ENCODE measurements around the gene GAL. TPM values are rescaled to one million over a fixed set of nuclear protein-coding genes. Genes with fewer than 3 reads are reported as not detected.

The GAL gene
- polyA plus RNA-seq, 3 donors: 1.7 to 5.3 (median 1.7) TPM

GRCh38 chr11:68657021-68657780 is 27.1 kb upstream of the GAL start:
- WGBS, 3 donors: 89 to 96% (median 92%) methylated on average over 11 of the region's 11 CpGs
- H3K27ac ChIP-seq (ENCODE audit: low read depth, low read length): no peak overlapping the region

DNA sequence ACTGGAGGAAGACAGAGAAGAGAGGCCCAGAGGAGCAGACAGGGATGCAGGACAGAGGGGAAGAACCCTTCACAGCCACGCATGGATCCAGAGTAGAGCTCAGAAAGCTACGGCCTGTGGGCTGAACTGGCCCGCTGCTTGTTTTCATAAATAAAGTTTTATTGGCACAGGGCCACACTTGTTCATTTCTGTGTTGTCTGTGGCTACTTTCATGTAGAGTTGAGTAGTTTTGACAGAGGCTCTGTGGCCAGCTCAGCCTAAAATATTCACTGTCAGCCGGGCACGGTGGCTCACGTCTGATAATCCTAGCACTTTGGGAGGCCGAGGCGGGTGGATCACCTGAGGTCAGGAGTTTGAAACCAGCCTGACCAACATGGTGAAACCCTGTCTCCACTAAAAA is 26.2 kb upstream of the GAL start:
- H3K27ac ChIP-seq (ENCODE audit: low read depth, low read length): no peak overlapping the region
- 85 to 97% (median 96%) methylated on average over 8 of the region's 8 CpGs for WGBS, 3 donors

DNA sequence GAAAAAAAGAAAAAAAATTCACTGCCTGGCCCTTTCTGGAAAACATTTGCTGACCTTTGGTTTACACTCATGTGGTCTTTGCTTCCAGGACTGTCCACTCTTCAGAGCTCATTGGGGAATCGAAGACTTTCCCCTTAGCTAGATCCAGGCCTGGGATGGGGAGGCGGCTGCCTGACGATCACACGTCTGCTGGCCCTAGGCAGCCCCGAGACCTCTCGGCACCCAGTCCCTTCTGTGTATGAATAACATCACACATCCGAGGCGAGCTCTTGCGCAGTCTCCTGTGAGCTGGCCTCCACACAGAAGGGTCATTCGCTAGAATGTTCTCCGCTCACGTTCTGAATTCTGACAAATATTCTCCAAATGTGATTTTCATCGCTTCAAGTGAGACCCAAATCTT is 25.7 kb upstream of the GAL start:
- no peak overlapping the region for H3K27ac ChIP-seq (ENCODE audit: low read depth, low read length)
- 53 to 80% (median 67%) methylated on average over 13 of the region's 13 CpGs for WGBS, 3 donors

GRCh38 chr11:68659158-68659921 is 25.0 kb upstream of the GAL start:
- no peak overlapping the region for H3K27ac ChIP-seq (ENCODE audit: low read depth, low read length)
- 44 to 57% (median 55%) methylated on average over 22 of the region's 22 CpGs for WGBS, 3 donors

DNA sequence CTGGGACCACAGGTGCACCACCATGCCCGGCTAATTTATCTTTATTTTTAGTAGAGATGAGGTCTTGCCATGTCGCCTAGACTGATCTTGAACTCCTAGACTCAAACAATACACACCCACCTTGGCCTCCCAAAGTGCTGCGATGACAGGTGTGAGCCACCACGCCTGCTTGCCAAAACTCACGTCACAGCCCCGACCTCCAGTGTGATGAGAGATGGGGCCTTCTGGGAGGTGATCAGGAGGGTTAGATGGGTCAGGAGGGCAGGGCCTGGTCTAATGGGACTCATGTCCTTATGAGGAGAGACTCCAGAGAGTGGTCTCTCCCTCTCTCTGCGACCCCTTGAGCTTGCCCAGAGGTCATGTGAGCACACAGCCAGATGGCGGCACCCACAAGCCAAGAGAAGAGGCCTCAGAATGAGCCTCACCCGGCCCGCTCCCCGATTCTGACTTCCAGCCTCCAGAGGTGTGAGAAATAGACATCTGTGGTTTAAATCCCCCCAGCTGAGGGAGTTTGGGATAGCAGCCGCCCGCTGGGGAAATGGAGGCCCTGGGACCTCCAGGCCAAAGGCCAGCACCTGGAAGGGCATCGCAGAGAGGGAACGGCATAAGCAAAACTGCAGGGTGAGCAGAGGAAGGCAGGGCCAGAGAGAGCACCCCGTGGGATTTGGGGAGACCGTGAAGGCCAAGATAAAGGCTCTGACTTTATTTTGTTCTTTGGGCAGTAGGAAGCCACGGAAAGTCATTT is 24.1 kb upstream of the GAL start:
- 87 to 94% (median 92%) methylated on average over 18 of the region's 18 CpGs for WGBS, 3 donors
- no peak overlapping the region for H3K27ac ChIP-seq (ENCODE audit: low read depth, low read length)

- H3K27ac ChIP-seq (ENCODE audit: low read depth, low read length): no peak overlapping the region
- WGBS, 3 donors: 74 to 92% (median 81%) methylated on average over 15 of the region's 15 CpGs
Observed at GRCh38 chr11:68661014-68661413, 23.3 kb upstream of the GAL start.

- H3K27ac ChIP-seq (ENCODE audit: low read depth, low read length): no peak overlapping the region
- 76 to 79% (median 76%) methylated on average over 18 of the region's 18 CpGs for WGBS, 3 donors
Observed at GRCh38 chr11:68661697-68662603, 22.4 kb upstream of the GAL start.

- no peak overlapping the region for H3K27ac ChIP-seq (ENCODE audit: low read depth, low read length)
- 85 to 90% (median 85%) methylated on average over 18 of the region's 18 CpGs for WGBS, 3 donors
Observed at GRCh38 chr11:68663482-68664010, 20.8 kb upstream of the GAL start.

DNA sequence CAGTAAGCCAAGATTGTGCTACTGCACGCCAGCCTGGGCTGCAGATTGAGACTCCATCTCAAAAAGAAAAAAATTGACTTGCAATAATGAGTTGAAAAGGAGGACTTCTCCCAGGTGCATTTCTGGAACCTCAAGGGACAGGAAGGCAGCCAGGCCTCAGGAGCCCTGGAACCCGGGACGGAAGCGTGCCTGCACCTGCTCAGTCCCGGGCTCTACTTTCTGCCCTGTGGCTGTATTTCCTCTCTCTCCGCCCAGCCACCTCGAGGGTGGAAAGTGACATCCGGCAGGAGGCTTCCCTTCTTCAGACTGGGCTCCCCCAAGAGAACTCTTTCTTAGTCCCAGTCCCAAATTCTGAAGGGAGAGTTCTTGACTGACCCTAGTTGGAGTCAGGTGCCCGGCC is 20.2 kb upstream of the GAL start:
- 67 to 81% (median 81%) methylated on average over 9 of the region's 9 CpGs for WGBS, 3 donors
- no peak overlapping the region for H3K27ac ChIP-seq (ENCODE audit: low read depth, low read length)

DNA sequence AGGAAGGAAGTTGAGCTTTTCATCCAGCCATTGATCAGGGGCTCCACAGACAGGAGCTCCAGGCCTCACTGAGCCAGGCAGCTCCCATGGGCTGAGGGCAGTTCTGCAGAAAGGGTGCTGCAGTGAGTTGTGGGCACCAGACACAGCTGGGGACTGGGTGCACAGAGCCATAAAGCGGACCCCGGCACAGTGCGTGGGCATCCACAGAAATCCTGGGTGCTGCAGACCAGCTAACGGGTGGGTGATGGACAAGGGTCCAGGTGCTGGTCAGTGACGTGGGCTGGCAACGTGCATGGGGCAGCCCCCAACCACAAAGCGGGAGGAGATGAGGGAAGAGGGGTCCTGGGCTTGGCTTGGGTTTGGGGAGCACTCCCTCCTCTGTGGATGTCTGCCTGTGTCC is 19.4 kb upstream of the GAL start:
- H3K27ac ChIP-seq (ENCODE audit: low read depth, low read length): no peak overlapping the region
- 90 to 95% (median 94%) methylated on average over 7 of the region's 7 CpGs for WGBS, 3 donors

GRCh38 chr11:68665436-68665835 is 18.9 kb upstream of the GAL start:
- no peak overlapping the region for H3K27ac ChIP-seq (ENCODE audit: low read depth, low read length)
- 81 to 93% (median 86%) methylated on average over 16 of the region's 16 CpGs for WGBS, 3 donors

DNA sequence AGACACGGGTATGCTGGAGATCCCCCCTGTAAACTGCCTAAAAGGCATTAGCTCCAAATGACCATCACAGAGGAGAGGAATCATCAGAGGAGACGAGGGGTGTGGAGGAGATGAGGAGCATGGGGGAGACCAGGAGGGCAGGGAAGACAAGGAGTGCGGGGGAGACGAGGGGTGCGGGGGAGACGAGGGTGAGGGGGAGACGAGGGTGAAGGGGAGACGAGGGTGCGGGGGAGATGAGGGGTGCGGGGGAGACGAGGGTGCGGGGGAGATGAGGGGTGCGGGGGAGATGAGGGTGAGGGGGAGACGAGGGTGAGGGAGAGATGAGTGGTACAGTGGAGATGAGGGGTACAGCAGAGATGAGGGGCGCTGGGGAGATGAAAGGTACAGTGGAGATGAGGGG is 17.5 kb upstream of the GAL start:
- H3K27ac ChIP-seq (ENCODE audit: low read depth, low read length): no peak overlapping the region
- 43 to 76% (median 66%) methylated on average over 10 to 15 of the region's 15 CpGs for WGBS, 3 donors

- WGBS, 3 donors: 70 to 81% (median 81%) methylated on average over 21 of the region's 21 CpGs
- H3K27ac ChIP-seq (ENCODE audit: low read depth, low read length): no peak overlapping the region
Observed at GRCh38 chr11:68667511-68668500, 16.5 kb upstream of the GAL start.

GRCh38 chr11:68669301-68670090 is 14.8 kb upstream of the GAL start:
- WGBS, 3 donors: 71 to 85% (median 77%) methylated on average over 27 of the region's 27 CpGs
- H3K27ac ChIP-seq (ENCODE audit: low read depth, low read length): no peak overlapping the region

- WGBS, 3 donors: 78 to 85% (median 85%) methylated on average over 30 to 33 of the region's 33 CpGs
- no peak overlapping the region for H3K27ac ChIP-seq (ENCODE audit: low read depth, low read length)
Observed at GRCh38 chr11:68670208-68670992, 13.9 kb upstream of the GAL start.
